PC-3 (cell line): Measurements from ENCODE around the gene PROSER3. TPM values are rescaled to one million over a fixed set of nuclear protein-coding genes. Genes with fewer than 3 reads are reported as not detected.

Source experiments
- ATAC-seq: fragments of 200-7000 bp; cut with Tn5 transposase; 2 replicates; pipeline ENCODE4 v1.9.1; 2020; ENCODE audit warnings: mild to moderate bottlenecking, moderate library complexity
- BruUV-seq: library from RNA; stranded (reverse); fragments of 400-500 nt; replicated peaks from 2 replicates; lab custom pipeline; 2021; lab: Mats Ljungman, UMichigan
- CTCF ChIA-PET: fragments of 300-600 bp; sonication (Branson Sonifier 250); formaldehyde crosslinking; loops from one replicate; lab custom pipeline; 2022; ENCODE audit warnings: antibody characterized with exemption; lab: Charles Lee
- POLR2A ChIA-PET: fragments of 300-600 bp; sonication (Branson Sonifier 250); formaldehyde crosslinking; loops from one replicate; lab custom pipeline; 2022; ENCODE audit warnings: antibody characterized with exemption; ENCODE audit not compliant: unreplicated experiment; lab: Charles Lee
- DNase-seq: peaks from one replicate; pipeline ENCODE4 v3.0.0-alpha.2; 2015
- H2AFZ ChIP-seq: fragments of 300-600 bp; sonication (generic); 2 replicates; pipeline ENCODE4 v1.6.0; 2016; ENCODE audit warnings: antibody characterized with exemption, low read length
- H3F3A ChIP-seq: fragments of 300-600 bp; sonication (generic); one replicate; pipeline ENCODE4 v1.6.0; 2017; ENCODE audit warnings: antibody characterized with exemption, low read length, control low read depth, mild to moderate bottlenecking; ENCODE audit not compliant: unreplicated experiment
- H3K27ac ChIP-seq: fragments of 300-600 bp; sonication (generic); 2 replicates; pipeline ENCODE4 v1.5.1; 2016; ENCODE audit warnings: mild to moderate bottlenecking, low read length
- H3K27me3 ChIP-seq: fragments of 300-600 bp; sonication (generic); 2 replicates; pipeline ENCODE4 v1.6.1; 2016; ENCODE audit warnings: low read length, mixed read lengths
- H3K36me3 ChIP-seq: fragments of 300-600 bp; sonication (generic); 2 replicates; pipeline ENCODE4 v1.6.1; 2016; ENCODE audit warnings: low read depth, mixed run types, low read length, mixed read lengths
- H3K4me1 ChIP-seq: fragments of 300-600 bp; sonication (generic); 2 replicates; pipeline ENCODE4 v1.5.1; 2016; ENCODE audit warnings: low read length; ENCODE audit not compliant: insufficient read depth
- H3K4me2 ChIP-seq: fragments of 300-600 bp; sonication (generic); 2 replicates; pipeline ENCODE4 v1.6.0; 2016; ENCODE audit warnings: low read length
- H3K4me3 ChIP-seq: fragments of 300-600 bp; sonication (generic); 2 replicates; pipeline ENCODE4 v1.5.1; 2016; ENCODE audit warnings: mild to moderate bottlenecking, low read length, mixed read lengths
- H3K79me2 ChIP-seq: fragments of 300-600 bp; sonication (generic); 2 replicates; pipeline ENCODE4 v1.6.1; 2017; ENCODE audit warnings: low read length, mixed read lengths
- H3K9ac ChIP-seq: fragments of 300-600 bp; sonication (generic); 2 replicates; pipeline ENCODE4 v1.6.0; 2016; ENCODE audit warnings: mild to moderate bottlenecking, low read length
- H3K9me2 ChIP-seq: fragments of 300-600 bp; sonication (generic); replicated peaks from 2 replicates; pipeline ENCODE4 v1.6.1; 2016; ENCODE audit warnings: mixed run types, low read length, mixed read lengths
- H3K9me3 ChIP-seq: fragments of 300-600 bp; sonication (generic); 2 replicates; pipeline ENCODE4 v1.6.1; 2016; ENCODE audit warnings: low read length, mixed read lengths
- H4K20me1 ChIP-seq: fragments of 300-600 bp; sonication (generic); 2 replicates; pipeline ENCODE4 v1.6.1; 2016; ENCODE audit warnings: low read length, mixed read lengths
- CTCF ChIP-seq: fragments of 300-600 bp; sonication (generic); conservative IDR thresholded peaks from 2 replicates; pipeline ENCODE4 v1.5.1; 2017; ENCODE audit warnings: antibody characterized with exemption, low read depth, mild to moderate bottlenecking, low read length
- EZH2 ChIP-seq: fragments of 300-600 bp; sonication (generic); IDR thresholded peaks from one replicate; pipeline ENCODE4 v1.6.1; 2017; ENCODE audit warnings: antibody characterized with exemption, mild to moderate bottlenecking, low read length; ENCODE audit not compliant: unreplicated experiment
- EZH2phosphoT487 ChIP-seq: fragments of 300-600 bp; sonication (generic); IDR thresholded peaks from 2 replicates; pipeline ENCODE4 v1.6.1; 2018; ENCODE audit warnings: mild to moderate bottlenecking, antibody characterized with exemption, low read length, borderline replicate concordance
- intact Hi-C: fragments of 100-400 bp; cut with micrococcal nuclease; formaldehyde crosslinking; loops from 2 replicates; pipeline ENCODE4 v1.9.0; 2023
- total RNA-seq: library from RNA; depleted of rRNA; stranded (reverse); fragments of >200 nt; gene quantifications from 2 replicates; pipeline ENCODE4 v1.2.3, GENCODE V29; 2014

PROSER3 gene
- total RNA-seq, 1 experiment from 2014 or later, result 5.5 TPM

- ATAC-seq, result peak; percentile 61
- Histone ChIP-seq H2AFZ (peak within 1 kb of the TSS; percentile 88), H3K9me3 (no peaks in the 10 kb centered on the region), H3K36me3 (no peaks in the 10 kb centered on the region), H3K4me2 (peak within 1 kb of the TSS; percentile 96), H4K20me1 (no peaks in the 10 kb centered on the region), H3K79me2 (peaks cover 26% of the 10 kb centered on the region), H3K4me3 (peak within 1 kb of the TSS; percentile 90), H3K27me3 (no peaks in the 10 kb centered on the region), H3K9me2 (no peaks in the 10 kb centered on the region), H3F3A (no peaks in the 10 kb centered on the region), H3K4me1 (peaks cover 27% of the 10 kb centered on the region), H3K27ac (peak within 1 kb of the TSS; percentile 92), H3K9ac (peak within 1 kb of the TSS; percentile 96)
- peak; percentile 98 for DNase-seq
- TF ChIP-seq CTCF (no peak), EZH2 (no peak), EZH2phosphoT487 (no peak)
- intact Hi-C loops, result loop anchor here (2.0 kb wide), 1 partner anchor 29 kb away; no protein-coding TSS in a partner anchor
- ChIA-PET CTCF (no interaction called here), POLR2A (interaction anchor here (0.7 kb wide), 1 partner anchor 32 kb away, joined by 7 read pairs; no protein-coding TSS in a partner anchor)
- TSS peak; percentile 40 for BruUV-seq
These were observed 12.5 kb upstream of the PROSER3 start, which contains the start of the genes PSENEN and U2AF1L4 for GRCh38 chr19:35745328-35746086. TSS of gene PSENEN (plus strand) at chr19:35745651. CDS start at chr19:35745931, 280 bp downstream. TSS of gene U2AF1L4 (minus strand) at chr19:35745418. CDS start at chr19:35745391, 27 bp downstream.

GRCh38 chr19:35746087-35746462, 11.9 kb upstream of the PROSER3 start:
- Histone ChIP-seq H3K9me2 (no peaks in the 10 kb centered on the region), H3K9me3 (no peaks in the 10 kb centered on the region), H3K4me2 (peak overlapping the region; percentile 96), H3K4me3 (peak overlapping the region; percentile 90), H4K20me1 (no peaks in the 10 kb centered on the region), H3K36me3 (no peaks in the 10 kb centered on the region), H3K27ac (no peak overlapping the region), H3K9ac (peak overlapping the region; percentile 96), H3F3A (no peaks in the 10 kb centered on the region), H3K79me2 (peaks cover 26% of the 10 kb centered on the region), H2AFZ (peak overlapping the region; percentile 69), H3K27me3 (no peaks in the 10 kb centered on the region), H3K4me1 (peaks cover 23% of the 10 kb centered on the region)
- DNase-seq (no peak), ATAC-seq (no peak)
- TF ChIP-seq EZH2phosphoT487, result no peak
- no peak for TF ChIP-seq CTCF
- no peak for TF ChIP-seq EZH2
- BruUV-seq, result no TSS peak
- CTCF ChIA-PET, result no interaction called here
- intact Hi-C loops, result no loop called here
- POLR2A ChIA-PET, result no interaction called here

GRCh38 chr19:35746531-35746930, 11.4 kb upstream of the PROSER3 start:
- no peak for DNase-seq
- peaks cover 26% of the 10 kb centered on the region for H3K79me2 ChIP-seq

More at GRCh38 chr19:35746531-35746930, 11.4 kb upstream of the PROSER3 start:
- ChIA-PET POLR2A (no interaction called here), CTCF (no interaction called here)
- Histone ChIP-seq H3K36me3 (no peaks in the 10 kb centered on the region), H3F3A (no peaks in the 10 kb centered on the region), H2AFZ (no peak overlapping the region), H3K4me1 (peaks cover 23% of the 10 kb centered on the region), H3K9me3 (no peaks in the 10 kb centered on the region), H3K4me2 (peak overlapping the region; percentile 96), H3K4me3 (peak overlapping the region; percentile 90), H3K27ac (no peak overlapping the region), H3K27me3 (no peaks in the 10 kb centered on the region), H3K9me2 (no peaks in the 10 kb centered on the region), H4K20me1 (no peaks in the 10 kb centered on the region), H3K9ac (peak overlapping the region; percentile 96)
- TF ChIP-seq EZH2phosphoT487 (no peak), EZH2 (no peak), CTCF (no peak)
- intact Hi-C loops, result no loop called here
- no TSS peak for BruUV-seq
- no peak for ATAC-seq
